ENCODE measurements around the gene PDE3A.
"Not testable (repeated sequence)": the region's sequence is repeated elsewhere in the genome, so short reads cannot be mapped to it uniquely, and the experiment has no call there.

The PDE3A gene

GRCh38 chr12:20593611-20594010, 225.3 kb downstream of the PDE3A start:
- no peak overlapping the region for H3K4me3 ChIP-seq (ENCODE audit: low read depth, low read length)
- no peak for DNase-seq (ENCODE audit: low read depth)
- TF ChIP-seq CTCF (IDR thresholded peaks at IDR 0.05; ENCODE audit: low read depth, low read length, missing control alignments) = no peak
- in situ Hi-C loops (cut with HindIII; ENCODE audit: low sequenced_read_pairs) = no loop called here

GRCh38 chr12:20596061-20596460, 227.7 kb downstream of the PDE3A start:
- no peak overlapping the region for H3K4me3 ChIP-seq (ENCODE audit: low read depth, low read length)
- DNase-seq (ENCODE audit: low read depth) = no peak
- no peak for TF ChIP-seq CTCF (IDR thresholded peaks at IDR 0.05; ENCODE audit: low read depth, low read length, missing control alignments)
- in situ Hi-C loops (cut with HindIII; ENCODE audit: low sequenced_read_pairs) = no loop called here

- no peak overlapping the region for H3K4me3 ChIP-seq (ENCODE audit: low read depth, low read length)
- no peak for TF ChIP-seq CTCF (IDR thresholded peaks at IDR 0.05; ENCODE audit: low read depth, low read length, missing control alignments)
- in situ Hi-C loops (cut with HindIII; ENCODE audit: low sequenced_read_pairs) = no loop called here
- DNase-seq (ENCODE audit: low read depth) = no peak
Observed at GRCh38 chr12:20599757-20600156, 231.4 kb downstream of the PDE3A start.

GRCh38 chr12:20601668-20602280, 233.4 kb downstream of the PDE3A start:
- peak; percentile 27 for TF ChIP-seq CTCF (IDR thresholded peaks at IDR 0.05; ENCODE audit: low read depth, low read length, missing control alignments)
- peak; percentile 53 for DNase-seq (ENCODE audit: low read depth)
- no peak overlapping the region for H3K4me3 ChIP-seq (ENCODE audit: low read depth, low read length)
- in situ Hi-C loops (cut with HindIII; ENCODE audit: low sequenced_read_pairs) = no loop called here

GRCh38 chr12:20602641-20603391, 234.5 kb downstream of the PDE3A start:
- in situ Hi-C loops (cut with HindIII; ENCODE audit: low sequenced_read_pairs) = no loop called here
- no peak overlapping the region for H3K4me3 ChIP-seq (ENCODE audit: low read depth, low read length)
- TF ChIP-seq CTCF (IDR thresholded peaks at IDR 0.05; ENCODE audit: low read depth, low read length, missing control alignments) = no peak
- DNase-seq (ENCODE audit: low read depth) = peak; percentile 81

GRCh38 chr12:20604408-20605067, 236.2 kb downstream of the PDE3A start:
- in situ Hi-C loops (cut with HindIII; ENCODE audit: low sequenced_read_pairs) = no loop called here
- no peak for DNase-seq (ENCODE audit: low read depth)
- no peak overlapping the region for H3K4me3 ChIP-seq (ENCODE audit: low read depth, low read length)
- TF ChIP-seq CTCF (IDR thresholded peaks at IDR 0.05; ENCODE audit: low read depth, low read length, missing control alignments) = no peak

- DNase-seq (ENCODE audit: low read depth); H3K4me3 ChIP-seq (ENCODE audit: low read depth, low read length); in situ Hi-C loops (cut with HindIII; ENCODE audit: low sequenced_read_pairs): not testable (repeated sequence)
Observed at GRCh38 chr12:20615020-20615419, 246.7 kb downstream of the PDE3A start.

Measured in astrocyte of the cerebellum (primary cell).